Kidney tubule cell (primary cell): ENCODE results near the gene ABCA7.
"Not testable (repeated sequence)": the region's sequence is repeated elsewhere in the genome, so short reads cannot be mapped to it uniquely, and the experiment has no call there.

Experiments
- DNase-seq: peaks from one replicate; pipeline ENCODE4 v3.0.0-alpha.2; 2018; ENCODE audit warnings: low spot score

The ABCA7 gene

GRCh38 chr19:1105873-1106840, 66.2 kb downstream of the ABCA7 start:
- DNase-seq, result no peak

GRCh38 chr19:1106841-1107660, 67.1 kb downstream of the ABCA7 start:
- DNase-seq, result peak; percentile 71

GRCh38 chr19:1107661-1108261, 67.9 kb downstream of the ABCA7 start:
- no peak for DNase-seq

GRCh38 chr19:1108291-1109031, 68.6 kb downstream of the ABCA7 start:
- DNase-seq, result no peak

- no peak for DNase-seq
Observed at GRCh38 chr19:1109032-1109551, 69.2 kb downstream of the ABCA7 start.

- no peak for DNase-seq
Observed at GRCh38 chr19:1109697-1110671, 70.1 kb downstream of the ABCA7 start.

- no peak for DNase-seq
Observed at GRCh38 chr19:1110809-1111640, 71.1 kb downstream of the ABCA7 start.

- no peak for DNase-seq
Observed at GRCh38 chr19:1111641-1112267, 71.8 kb downstream of the ABCA7 start.

- no peak for DNase-seq
Observed at GRCh38 chr19:1112268-1113029, 72.5 kb downstream of the ABCA7 start.

GRCh38 chr19:1113030-1113985, 73.4 kb downstream of the ABCA7 start:
- peak; percentile 86 for DNase-seq

- DNase-seq, result no peak
Observed at GRCh38 chr19:1113986-1114483, 74.1 kb downstream of the ABCA7 start.

GRCh38 chr19:1114728-1115127, 74.8 kb downstream of the ABCA7 start:
- not testable (repeated sequence) for DNase-seq
